Astrocyte (in vitro differentiated cells and primary cell): Measurements from ENCODE around the gene PALLD.

Experiments
- CTCF ChIP-seq: IDR thresholded peaks from 2 replicates; pipeline ENCODE4 v1.5.1; 2011; ENCODE audit warnings: low read depth, mild to moderate bottlenecking, inconsistent platforms, low read length, moderate library complexity; ENCODE audit not compliant: insufficient read depth
- EZH2 ChIP-seq: IDR thresholded peaks from 2 replicates; pipeline ENCODE4 v1.6.1; 2012; ENCODE audit warnings: mild to moderate bottlenecking, low read length, inconsistent platforms; ENCODE audit not compliant: insufficient read depth

- no peak for TF ChIP-seq CTCF
- no peak for TF ChIP-seq EZH2
Observed at GRCh38 chr4:168695288-168695687, 198.4 kb downstream of the PALLD start.
